Nephron (organoid): ENCODE data around the gene SLC6A17.

Experiments
- H3K27ac Mint-ChIP-seq, 3 experiments: 2 replicates each; pipeline ENCODE4 v1.8.0; 2020; ENCODE audit warnings: mixed read lengths in 3 of 3, mild to moderate bottlenecking in 2 of 3, moderate library complexity in 1 of 3
- H3K27me3 Mint-ChIP-seq: 2 replicates; pipeline ENCODE4 v1.8.0; 2021; ENCODE audit warnings: low read depth, mild to moderate bottlenecking, moderate library complexity, mixed read lengths
- H3K36me3 Mint-ChIP-seq: 2 replicates; pipeline ENCODE4 v1.8.0; 2020; ENCODE audit warnings: low read depth, mixed read lengths
- H3K4me1 Mint-ChIP-seq: 2 replicates; pipeline ENCODE4 v1.8.0; 2020; ENCODE audit warnings: mixed read lengths
- H3K4me3 Mint-ChIP-seq, 3 experiments: 2 replicates each; pipeline ENCODE4 v1.8.0; 2020; ENCODE audit warnings: mild to moderate bottlenecking in 3 of 3, mixed read lengths in 3 of 3, moderate library complexity in 2 of 3
- H3K9me3 Mint-ChIP-seq: 2 replicates; pipeline ENCODE4 v1.8.0; 2020; ENCODE audit warnings: mixed read lengths
- CTCF ChIP-seq, 3 experiments: fragments of 200-600 bp; sonication (generic); IDR thresholded peaks; one replicate each; pipeline ENCODE4 v1.5.0; 2021; ENCODE audit warnings: antibody characterized with exemption in 3 of 3; ENCODE audit not compliant: unreplicated experiment in 3 of 3

Gene SLC6A17

GRCh38 chr1:110235181-110235833, 85.0 kb downstream of the SLC6A17 start:
- Mint-ChIP-seq H3K27me3 (peaks cover 9% of the 10 kb centered on the region), H3K4me3 (no peak overlapping the region), H3K36me3 (no peaks in the 10 kb centered on the region), H3K27ac (no peak overlapping the region), H3K4me1 (peaks cover 40% of the 10 kb centered on the region), H3K9me3 (no peaks in the 10 kb centered on the region)
- no peak for TF ChIP-seq CTCF (IDR thresholded peaks at IDR 0.05; ENCODE audit: unreplicated experiment in 3 of 3)

- no peaks in the 10 kb centered on the region for H3K36me3 Mint-ChIP-seq
- H3K27me3 Mint-ChIP-seq, result peaks cover 9% of the 10 kb centered on the region
- no peak overlapping the region for H3K27ac Mint-ChIP-seq
- H3K4me1 Mint-ChIP-seq, result peaks cover 46% of the 10 kb centered on the region
- H3K9me3 Mint-ChIP-seq, result no peaks in the 10 kb centered on the region
- no peak overlapping the region for H3K4me3 Mint-ChIP-seq
- no peak for TF ChIP-seq CTCF (IDR thresholded peaks at IDR 0.05; ENCODE audit: unreplicated experiment in 3 of 3)
Observed at GRCh38 chr1:110235834-110236682, 85.8 kb downstream of the SLC6A17 start.

- Mint-ChIP-seq H3K4me3 (no peak overlapping the region), H3K27me3 (peaks cover 14% of the 10 kb centered on the region), H3K9me3 (no peaks in the 10 kb centered on the region), H3K4me1 (peaks cover 61% of the 10 kb centered on the region), H3K36me3 (no peaks in the 10 kb centered on the region), H3K27ac (no peak overlapping the region)
- TF ChIP-seq CTCF (IDR thresholded peaks at IDR 0.05; ENCODE audit: unreplicated experiment in 3 of 3), result no peak
Observed at GRCh38 chr1:110237386-110238152, 87.3 kb downstream of the SLC6A17 start.

- Mint-ChIP-seq H3K9me3 (no peaks in the 10 kb centered on the region), H3K4me1 (peaks cover 74% of the 10 kb centered on the region), H3K27ac (peak overlapping the region; percentile 33 to 77 (median 68)), H3K27me3 (peaks cover 14% of the 10 kb centered on the region), H3K36me3 (no peaks in the 10 kb centered on the region), H3K4me3 (no peak overlapping the region)
- TF ChIP-seq CTCF (IDR thresholded peaks at IDR 0.05; ENCODE audit: unreplicated experiment in 3 of 3), result no peak
Observed at GRCh38 chr1:110239441-110240430, 89.4 kb downstream of the SLC6A17 start.

GRCh38 chr1:110240476-110241210, 90.3 kb downstream of the SLC6A17 start:
- peaks cover 17% of the 10 kb centered on the region for H3K27me3 Mint-ChIP-seq

More at GRCh38 chr1:110240476-110241210, 90.3 kb downstream of the SLC6A17 start:
- H3K36me3 Mint-ChIP-seq, result no peaks in the 10 kb centered on the region
- peaks cover 74% of the 10 kb centered on the region for H3K4me1 Mint-ChIP-seq
- peak overlapping the region in 2 of 3 experiments; percentile 15 to 52 for H3K27ac Mint-ChIP-seq
- H3K9me3 Mint-ChIP-seq, result no peaks in the 10 kb centered on the region
- H3K4me3 Mint-ChIP-seq, result peak overlapping the region in 1 of 3 experiments; percentile 17
- no peak for TF ChIP-seq CTCF (IDR thresholded peaks at IDR 0.05; ENCODE audit: unreplicated experiment in 3 of 3)
